ENCODE results near the gene IFT88.
"Not testable (repeated sequence)": the region's sequence is repeated elsewhere in the genome, so short reads cannot be mapped to it uniquely, and the experiment has no call there.

Gene IFT88

GRCh38 chr13:20636079-20636478 is 69.1 kb downstream of the IFT88 start:
- no peak for DNase-seq (ENCODE audit: low spot score)

- no peak for DNase-seq (ENCODE audit: low spot score)
These were observed 70.9 kb downstream of the IFT88 start for GRCh38 chr13:20637811-20638210.

DNA sequence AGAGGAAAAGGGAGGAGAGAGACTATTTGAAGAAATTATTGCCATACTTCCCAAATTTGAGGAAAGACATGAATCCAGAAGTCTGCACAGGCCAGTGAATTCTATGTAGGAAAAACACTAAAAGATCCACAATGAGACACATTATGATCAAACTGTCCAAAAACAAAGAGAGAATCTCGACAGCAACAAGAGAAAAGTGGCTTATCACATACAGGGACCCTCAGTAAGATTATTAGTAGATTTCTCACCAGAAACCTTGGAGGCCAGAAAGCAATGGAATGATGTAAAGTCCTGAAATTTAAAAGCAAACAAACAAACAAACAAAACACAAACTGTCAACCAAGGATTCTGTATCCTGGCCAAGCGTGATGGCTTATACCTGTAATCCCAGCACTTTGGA is 80.8 kb downstream of the IFT88 start:
- DNase-seq (ENCODE audit: low spot score) = no peak

DNA sequence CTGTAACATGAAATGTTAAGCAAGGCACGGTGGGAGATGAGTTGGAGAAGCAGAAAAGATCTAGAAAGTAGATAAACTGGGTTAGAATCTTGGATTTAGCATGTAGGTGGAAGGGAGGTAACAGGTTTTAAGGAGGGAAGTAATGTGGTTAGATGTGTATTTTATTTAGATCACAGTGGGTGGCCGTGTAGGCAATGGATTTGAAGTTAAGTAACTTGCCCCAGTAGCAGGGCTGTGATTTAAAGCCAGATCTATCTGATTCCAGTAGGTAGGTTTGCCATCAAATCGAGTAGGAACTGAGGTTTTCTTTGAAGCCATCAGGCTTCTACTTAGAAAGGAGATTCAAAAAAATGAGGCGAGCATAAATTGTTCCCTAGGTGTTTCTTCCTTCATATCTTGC is 86.0 kb downstream of the IFT88 start:
- DNase-seq (ENCODE audit: low spot score) = no peak

- DNase-seq (ENCODE audit: low spot score) = no peak
These were observed 87.2 kb downstream of the IFT88 start for GRCh38 chr13:20654156-20654555.

DNA sequence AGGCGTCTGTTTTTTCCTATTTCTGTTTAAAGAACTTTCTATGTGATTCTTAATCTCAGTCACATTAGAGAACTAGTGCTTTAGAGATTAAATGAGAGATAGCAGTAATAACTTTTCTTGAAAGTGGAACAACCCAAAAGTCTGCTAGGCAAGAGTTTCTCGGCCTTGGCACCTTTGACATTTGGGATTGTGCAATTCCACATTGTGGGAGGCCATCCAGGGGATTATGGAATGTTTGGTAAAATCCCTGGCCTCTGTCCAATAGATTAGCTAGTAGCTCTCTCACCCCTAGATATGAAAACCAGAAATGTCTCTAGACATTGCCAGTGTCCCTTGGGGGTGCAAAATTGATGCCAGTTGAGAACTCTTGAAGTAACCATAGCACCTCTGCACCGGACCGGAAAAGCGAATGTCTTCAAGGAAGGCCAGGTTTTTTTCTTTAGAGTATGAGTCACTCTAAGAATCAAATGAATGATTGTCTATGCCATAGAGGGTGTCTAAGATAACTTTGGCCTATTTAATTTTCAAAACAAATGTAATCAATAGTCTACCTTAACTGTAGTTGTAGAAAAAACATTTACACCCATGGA is 91.6 kb downstream of the IFT88 start:
- no peak for DNase-seq (ENCODE audit: low spot score)

GRCh38 chr13:20664351-20664750 is 97.4 kb downstream of the IFT88 start:
- no peak for DNase-seq (ENCODE audit: low spot score)

GRCh38 chr13:20666948-20667347 is 100.0 kb downstream of the IFT88 start:
- DNase-seq (ENCODE audit: low spot score) = no peak

DNA sequence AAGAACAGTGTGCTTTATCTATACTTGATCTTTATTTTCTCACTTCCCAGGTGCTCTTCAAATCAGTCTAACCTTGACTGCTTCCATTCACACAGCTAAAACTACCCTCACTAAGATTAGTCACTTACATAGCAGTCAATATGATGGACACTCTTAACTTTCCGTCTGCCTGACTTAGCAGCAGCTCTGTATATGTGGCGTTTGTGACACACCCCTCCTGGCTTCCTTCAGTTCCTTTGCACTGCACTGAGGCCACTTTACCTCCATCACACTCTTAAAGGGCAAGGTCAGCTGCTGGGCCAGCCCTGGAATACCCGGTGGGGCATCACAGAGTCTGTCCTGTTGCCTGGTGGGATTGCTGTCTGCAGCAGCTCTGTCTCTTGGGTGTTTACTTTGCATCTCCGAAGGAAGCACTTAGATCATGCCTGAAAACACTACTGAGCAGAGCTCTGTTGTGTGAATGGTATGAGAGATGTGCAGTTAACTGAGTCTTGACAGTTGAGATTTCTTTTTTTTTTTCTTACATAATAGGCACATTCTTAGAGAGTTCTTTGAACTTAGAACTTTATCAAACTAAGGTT is 101.0 kb downstream of the IFT88 start:
- no peak for DNase-seq (ENCODE audit: low spot score)

GRCh38 chr13:20669162-20669561 is 102.2 kb downstream of the IFT88 start:
- DNase-seq (ENCODE audit: low spot score) = no peak

GRCh38 chr13:20671789-20672188 is 104.8 kb downstream of the IFT88 start:
- DNase-seq (ENCODE audit: low spot score) = no peak

GRCh38 chr13:20672772-20673171 is 105.8 kb downstream of the IFT88 start:
- DNase-seq (ENCODE audit: low spot score) = no peak

- DNase-seq (ENCODE audit: low spot score) = no peak
These were observed 106.8 kb downstream of the IFT88 start for GRCh38 chr13:20673715-20674114.

GRCh38 chr13:20676213-20676612 is 109.3 kb downstream of the IFT88 start:
- no peak for DNase-seq (ENCODE audit: low spot score)

DNA sequence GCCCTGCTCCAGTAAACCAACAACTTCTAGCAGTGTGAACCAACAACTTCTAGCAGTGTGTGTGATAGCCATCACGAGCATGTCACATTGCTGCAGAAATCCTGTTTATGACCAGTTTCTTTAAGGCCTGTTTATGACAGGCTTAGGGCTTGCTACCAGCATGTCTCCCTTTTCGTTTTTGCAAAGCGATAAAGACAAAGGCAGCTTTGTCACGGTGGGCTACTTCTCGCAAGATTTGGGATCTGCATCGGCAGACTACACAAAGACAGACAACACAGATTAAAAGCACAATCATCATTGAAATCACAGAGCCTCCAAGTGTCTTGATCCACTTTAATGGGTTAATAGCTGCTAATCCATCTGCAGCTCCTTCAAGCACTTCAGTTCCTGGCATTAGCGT is 111.6 kb downstream of the IFT88 start:
- DNase-seq (ENCODE audit: low spot score) = not testable (repeated sequence)

GRCh38 chr13:20679879-20680278 is 112.9 kb downstream of the IFT88 start:
- no peak for DNase-seq (ENCODE audit: low spot score)

- no peak for DNase-seq (ENCODE audit: low spot score)
These were observed 113.6 kb downstream of the IFT88 start for GRCh38 chr13:20680416-20681080.

- not testable (repeated sequence) for DNase-seq (ENCODE audit: low spot score)
These were observed 114.5 kb downstream of the IFT88 start for GRCh38 chr13:20681481-20681880.

- DNase-seq (ENCODE audit: low spot score) = no peak
These were observed 115.1 kb downstream of the IFT88 start for GRCh38 chr13:20682061-20682460.

DNA sequence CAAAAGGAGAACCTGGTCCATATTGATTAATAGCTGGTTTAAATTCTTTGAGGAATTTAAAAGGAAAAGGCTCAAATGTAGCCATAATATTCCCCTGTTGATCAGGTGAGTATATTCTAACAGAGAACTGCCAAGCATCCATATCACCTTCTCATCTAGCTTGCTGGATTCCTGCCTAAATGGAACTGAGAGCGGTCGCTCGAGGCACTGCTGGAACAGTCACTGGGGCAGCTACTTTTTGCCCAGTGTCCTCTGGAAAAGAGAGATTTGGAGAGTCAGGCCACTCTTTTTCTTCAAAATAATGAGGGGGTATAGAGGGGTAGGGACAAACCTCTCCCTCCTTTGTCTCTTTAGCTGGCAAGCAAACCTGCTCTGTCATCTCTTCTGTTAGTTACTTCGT is 117.1 kb downstream of the IFT88 start:
- DNase-seq (ENCODE audit: low spot score) = no peak

DNA sequence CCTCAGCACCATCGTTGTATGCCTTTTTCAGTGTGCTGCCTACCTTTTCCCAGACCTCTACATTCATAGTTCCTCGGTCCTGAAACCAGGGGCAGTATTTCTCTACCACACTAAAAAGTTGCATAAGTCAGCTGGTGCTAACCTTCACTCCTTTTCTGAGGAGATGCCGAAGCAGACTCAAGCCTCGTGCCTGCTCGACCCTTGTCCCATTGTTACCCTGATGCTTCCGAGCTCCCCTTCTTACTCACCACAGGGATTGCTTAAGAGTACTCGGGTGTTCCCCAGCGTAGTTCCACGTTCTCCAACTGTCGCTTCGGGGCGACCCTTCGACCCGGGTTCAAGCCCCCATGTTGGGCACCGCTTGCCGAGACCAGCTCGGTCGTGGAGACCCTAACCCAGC is 117.6 kb downstream of the IFT88 start:
- no peak for DNase-seq (ENCODE audit: low spot score)

GRCh38 chr13:20685092-20685491 is 118.1 kb downstream of the IFT88 start:
- no peak for DNase-seq (ENCODE audit: low spot score)

GRCh38 chr13:20686167-20686566 is 119.2 kb downstream of the IFT88 start:
- DNase-seq (ENCODE audit: low spot score) = no peak

Data from RKO (cell line).